Astrocyte (in vitro differentiated cells and primary cell): Measurements from ENCODE around the gene SDR42E2. TPM values are rescaled to one million over a fixed set of nuclear protein-coding genes. Genes with fewer than 3 reads are reported as not detected.

Source experiments
- DNase-seq: peaks from one replicate; pipeline ENCODE4 v3.0.0-alpha.2; 2010; ENCODE audit warnings: low read depth
- FAIRE-seq: peaks from 2 replicates; lab custom pipeline; 2011; peaks lifted over from hg19 to GRCh38; lab: Jason Lieb, UNC
- H2AFZ ChIP-seq: 2 replicates; pipeline ENCODE4 v1.6.0; 2012; ENCODE audit warnings: low read depth, low read length, inconsistent platforms
- H3K27ac ChIP-seq: 2 replicates; pipeline ENCODE4 v1.5.1; 2011; ENCODE audit warnings: low read depth, low read length, inconsistent platforms
- H3K27me3 ChIP-seq: 2 replicates; pipeline ENCODE4 v1.6.0; 2011; ENCODE audit warnings: low read length, inconsistent platforms; ENCODE audit not compliant: insufficient read depth
- H3K36me3 ChIP-seq: 2 replicates; pipeline ENCODE4 v1.5.1; 2011; ENCODE audit warnings: low read length, inconsistent platforms; ENCODE audit not compliant: insufficient read depth
- H3K4me1 ChIP-seq: 2 replicates; pipeline ENCODE4 v1.5.1; 2011; ENCODE audit warnings: low read length, inconsistent platforms; ENCODE audit not compliant: insufficient read depth
- H3K4me2 ChIP-seq: 2 replicates; pipeline ENCODE4 v1.6.0; 2012; ENCODE audit warnings: low read length, inconsistent platforms
- H3K4me3 ChIP-seq: 2 replicates; pipeline ENCODE4 v1.5.1; 2011; ENCODE audit warnings: low read depth, mild to moderate bottlenecking, low read length, inconsistent platforms; ENCODE audit not compliant: insufficient read depth
- H3K79me2 ChIP-seq: 2 replicates; pipeline ENCODE4 v1.6.0; 2012; ENCODE audit warnings: mild to moderate bottlenecking, low read length, inconsistent platforms; ENCODE audit not compliant: insufficient read depth
- H3K9ac ChIP-seq: 2 replicates; pipeline ENCODE4 v1.6.0; 2012; ENCODE audit warnings: mild to moderate bottlenecking, low read length, inconsistent platforms
- H3K9me3 ChIP-seq: 2 replicates; pipeline ENCODE4 v1.5.1; 2012; ENCODE audit warnings: low read depth, mild to moderate bottlenecking, low read length, inconsistent platforms; ENCODE audit not compliant: insufficient read depth
- H4K20me1 ChIP-seq: 2 replicates; pipeline ENCODE4 v1.6.0; 2012; ENCODE audit warnings: low read length, inconsistent platforms; ENCODE audit not compliant: insufficient read depth
- H3K27ac Mint-ChIP-seq: one replicate; pipeline ENCODE4 v1.8.0; 2021; ENCODE audit warnings: mild to moderate bottlenecking, mixed read lengths; ENCODE audit not compliant: unreplicated experiment
- H3K27me3 Mint-ChIP-seq: one replicate; pipeline ENCODE4 v1.8.0; 2021; ENCODE audit warnings: low read depth, mixed read lengths; ENCODE audit not compliant: unreplicated experiment
- H3K36me3 Mint-ChIP-seq: one replicate; pipeline ENCODE4 v1.8.0; 2021; ENCODE audit warnings: low read depth, mixed read lengths; ENCODE audit not compliant: unreplicated experiment
- H3K4me1 Mint-ChIP-seq: one replicate; pipeline ENCODE4 v1.8.0; 2021; ENCODE audit warnings: low read depth, mixed read lengths; ENCODE audit not compliant: unreplicated experiment
- H3K4me3 Mint-ChIP-seq: one replicate; pipeline ENCODE4 v1.8.0; 2021; ENCODE audit warnings: mild to moderate bottlenecking, moderate library complexity, mixed read lengths; ENCODE audit not compliant: unreplicated experiment
- H3K9me3 Mint-ChIP-seq: one replicate; pipeline ENCODE4 v1.8.0; 2021; ENCODE audit warnings: mild to moderate bottlenecking, mixed read lengths; ENCODE audit not compliant: unreplicated experiment
- CTCF ChIP-seq: IDR thresholded peaks from 2 replicates; pipeline ENCODE4 v1.5.1; 2011; ENCODE audit warnings: low read depth, mild to moderate bottlenecking, inconsistent platforms, low read length, moderate library complexity; ENCODE audit not compliant: insufficient read depth
- EZH2 ChIP-seq: IDR thresholded peaks from 2 replicates; pipeline ENCODE4 v1.6.1; 2012; ENCODE audit warnings: mild to moderate bottlenecking, low read length, inconsistent platforms; ENCODE audit not compliant: insufficient read depth
- total RNA-seq: library from RNA; stranded (reverse); gene quantifications from 2 replicates; pipeline ENCODE4 v1.2.1, GENCODE V29; 2021

SDR42E2 gene
- total RNA-seq, 1 donor from 2014 or later, result not detected

GRCh38 chr16:22190081-22190775 is 27.9 kb downstream of the SDR42E2 start:
- peak overlapping the region; percentile 62 for H3K4me3 ChIP-seq
- no peak overlapping the region for H3K27ac ChIP-seq
- H3K9ac ChIP-seq, result peak overlapping the region; percentile 45
- H3K27me3 ChIP-seq, result no peaks in the 10 kb centered on the region
- DNase-seq, result peak; percentile 94
- Mint-ChIP-seq H3K4me3 (peak overlapping the region; percentile 90), H3K4me1 (peaks cover 7% of the 10 kb centered on the region), H3K9me3 (peaks cover 3% of the 10 kb centered on the region), H3K27me3 (no peaks in the 10 kb centered on the region), H3K36me3 (no peaks in the 10 kb centered on the region), H3K27ac (no peak overlapping the region)
- no peaks in the 10 kb centered on the region for H3K36me3 ChIP-seq
- peak overlapping the region; percentile 98 for H2AFZ ChIP-seq
- H3K9me3 ChIP-seq, result no peaks in the 10 kb centered on the region
- no peaks in the 10 kb centered on the region for H4K20me1 ChIP-seq
- FAIRE-seq, result no peak
- peak overlapping the region; percentile 94 for H3K4me2 ChIP-seq
- TF ChIP-seq CTCF (no peak), EZH2 (no peak)
- H3K79me2 ChIP-seq, result no peaks in the 10 kb centered on the region
- H3K4me1 ChIP-seq, result peaks cover 25% of the 10 kb centered on the region

- Histone ChIP-seq H3K4me1 (peaks cover 25% of the 10 kb centered on the region), H3K27me3 (no peaks in the 10 kb centered on the region), H4K20me1 (no peaks in the 10 kb centered on the region), H3K4me3 (peak overlapping the region; percentile 71), H3K27ac (peak overlapping the region; percentile 97), H3K79me2 (no peaks in the 10 kb centered on the region), H2AFZ (peak overlapping the region; percentile 88), H3K36me3 (no peaks in the 10 kb centered on the region), H3K9me3 (no peaks in the 10 kb centered on the region), H3K4me2 (peak overlapping the region; percentile 95), H3K9ac (peak overlapping the region; percentile 89)
- peak; percentile 96 for DNase-seq
- peaks cover 7% of the 10 kb centered on the region for H3K4me1 Mint-ChIP-seq
- FAIRE-seq, result no peak
- H3K36me3 Mint-ChIP-seq, result no peaks in the 10 kb centered on the region
- H3K4me3 Mint-ChIP-seq, result peak overlapping the region; percentile 90
- peak overlapping the region; percentile 97 for H3K27ac Mint-ChIP-seq
- no peaks in the 10 kb centered on the region for H3K27me3 Mint-ChIP-seq
- TF ChIP-seq CTCF, result no peak
- no peak for TF ChIP-seq EZH2
- peaks cover 3% of the 10 kb centered on the region for H3K9me3 Mint-ChIP-seq
Measured at GRCh38 chr16:22190776-22191531, 28.6 kb downstream of the SDR42E2 start.
